Keratinocyte (primary cell): ENCODE measurements around the gene PTGES. TPM values are rescaled to one million over a fixed set of nuclear protein-coding genes. Genes with fewer than 3 reads are reported as not detected.

Experiments
- DNase-seq: peaks from one replicate; pipeline ENCODE4 v3.0.0-alpha.2; 2011; ENCODE audit warnings: low read depth, missing footprints, low spot score
- FAIRE-seq: peaks from 2 replicates; lab custom pipeline; 2011; peaks lifted over from hg19 to GRCh38; lab: Jason Lieb, UNC
- H2AFZ ChIP-seq: 2 replicates; pipeline ENCODE4 v1.6.0; 2012; ENCODE audit warnings: low read length, control low read depth, inconsistent platforms; ENCODE audit not compliant: control insufficient read depth
- H3K27ac ChIP-seq: 2 replicates; pipeline ENCODE4 v1.5.1; 2011; ENCODE audit warnings: low read length; ENCODE audit not compliant: control insufficient read depth, insufficient read depth
- H3K27me3 ChIP-seq: 3 replicates; pipeline ENCODE4 v1.6.0; 2011; ENCODE audit warnings: low read length; ENCODE audit not compliant: control insufficient read depth, insufficient read depth; ENCODE audit errors: extremely low read depth
- H3K36me3 ChIP-seq, 2 experiments: 2 replicates in 1 of 2; 3 replicates in 1 of 2; pipeline ENCODE4 v1.5.1; 2011; ENCODE audit warnings: low read length in 2 of 2, mild to moderate bottlenecking in 1 of 2; ENCODE audit not compliant: control insufficient read depth in 2 of 2, insufficient read depth in 2 of 2; ENCODE audit errors: extremely low read depth in 1 of 2
- H3K4me1 ChIP-seq: 3 replicates; pipeline ENCODE4 v1.5.1; 2011; ENCODE audit warnings: low read length; ENCODE audit not compliant: control insufficient read depth, insufficient read depth; ENCODE audit errors: extremely low read depth
- H3K4me2 ChIP-seq: 3 replicates; pipeline ENCODE4 v1.6.0; 2011; ENCODE audit warnings: low read depth, low read length; ENCODE audit not compliant: control insufficient read depth, insufficient read depth; ENCODE audit errors: extremely low read depth
- H3K4me3 ChIP-seq, 3 experiments: fragments of 200-600 bp in 1 of 3; sonication (generic) in 1 of 3; 2 replicates in 2 of 3; 3 replicates in 1 of 3; pipeline ENCODE4 v1.5.1; 2011 to 2016; ENCODE audit warnings: low read length in 3 of 3, mild to moderate bottlenecking in 3 of 3, control low read depth in 2 of 3, inconsistent platforms in 1 of 3, low read depth in 1 of 3, mixed read lengths in 1 of 3, mixed run types in 1 of 3, moderate library complexity in 1 of 3; ENCODE audit not compliant: control insufficient read depth in 2 of 3, insufficient read depth in 2 of 3; ENCODE audit errors: extremely low read depth in 1 of 3
- H3K79me2 ChIP-seq: 2 replicates; pipeline ENCODE4 v1.6.0; 2012; ENCODE audit warnings: low read length; ENCODE audit not compliant: control insufficient read depth, insufficient read depth
- H3K9ac ChIP-seq: 3 replicates; pipeline ENCODE4 v1.6.0; 2011; ENCODE audit warnings: low read length; ENCODE audit not compliant: control insufficient read depth, insufficient read depth; ENCODE audit errors: extremely low read depth
- H3K9me1 ChIP-seq: 3 replicates; pipeline ENCODE4 v1.6.0; 2011; ENCODE audit warnings: low read length; ENCODE audit not compliant: control insufficient read depth, insufficient read depth; ENCODE audit errors: extremely low read depth
- H3K9me3 ChIP-seq: 2 replicates; pipeline ENCODE4 v1.5.1; 2012; ENCODE audit warnings: low read depth, low read length; ENCODE audit not compliant: control insufficient read depth
- H4K20me1 ChIP-seq: 3 replicates; pipeline ENCODE4 v1.6.0; 2011; ENCODE audit warnings: low read length; ENCODE audit not compliant: control insufficient read depth, insufficient read depth; ENCODE audit errors: extremely low read depth
- CTCF ChIP-seq, 3 experiments: IDR thresholded peaks in 1 of 3; conservative IDR thresholded peaks in 1 of 3; optimal IDR thresholded peaks in 1 of 3; 2 replicates in 2 of 3; 3 replicates in 1 of 3; pipeline versions ENCODE3 to v1.5.1; 2011; ENCODE audit warnings: low read length in 3 of 3, mild to moderate bottlenecking in 3 of 3, moderate library complexity in 2 of 3, control low read depth in 1 of 3, inconsistent platforms in 1 of 3; ENCODE audit not compliant: insufficient read depth in 2 of 3; ENCODE audit errors: extremely low read depth in 1 of 3
- EZH2 ChIP-seq: IDR thresholded peaks from one replicate; pipeline ENCODE4 v1.6.1; 2012; ENCODE audit warnings: inconsistent platforms, mild to moderate bottlenecking, low read length, moderate library complexity
- dilution Hi-C: fragments of 300-500 bp; cut with MboI; formaldehyde crosslinking; loops from one replicate; pipeline ENCODE4 v1.7.0; 2020; ENCODE audit warnings: low sequenced_read_pairs; ENCODE audit not compliant: extremely low pct_ligation_motif_present
- polyA plus RNA-seq, 5 experiments: library from polyadenylated mRNA; depleted of rRNA in 3 of 5; stranded (reverse) in 3 of 5; stranded (forward) in 1 of 5; unstranded in 1 of 5; fragments of >200 nt; gene quantifications; 1 replicate in 1 of 5; 2 replicates in 3 of 5; 3 replicates in 1 of 5; pipeline versions ENCODE4 v1.2.1 to v1.2.3, GENCODE V29; 2011 to 2012; ENCODE audit warnings: missing spikeins in 2 of 5, low read depth in 1 of 5, low replicate concordance in 1 of 5

PTGES gene
- polyA plus RNA-seq, 1 donor (not counting 4 experiments of a cell fraction or from before 2014, with no cell fraction given), result 19.7 TPM

GRCh38 chr9:129735546-129735945 is 17.3 kb downstream of the PTGES start:
- no peak for FAIRE-seq

GRCh38 chr9:129733632-129733953 is 19.2 kb downstream of the PTGES start:
- no peaks in the 10 kb centered on the region for H3K27me3 ChIP-seq
- DNase-seq (no peak), FAIRE-seq (no peak)
- no peaks in the 10 kb centered on the region for H3K36me3 ChIP-seq
- H3K79me2 ChIP-seq, result no peaks in the 10 kb centered on the region
- TF ChIP-seq EZH2 (no peak), CTCF (optimal IDR thresholded peaks at IDR 0.05 in 1 of 3, IDR thresholded peaks at IDR 0.05 in 1 of 3, conservative IDR thresholded peaks at IDR 0.05 in 1 of 3; ENCODE audit: extremely low read depth in 1 of 3, insufficient read depth in 2 of 3, low read length in 3 of 3) (no peak)
- H3K9me1 ChIP-seq, result no peaks in the 10 kb centered on the region
- H4K20me1 ChIP-seq, result no peaks in the 10 kb centered on the region
- H3K27ac ChIP-seq, result no peak overlapping the region
- dilution Hi-C loops, result no loop called here
- H3K4me3 ChIP-seq, result no peak overlapping the region
- H2AFZ ChIP-seq, result no peak overlapping the region
- H3K9ac ChIP-seq, result no peak overlapping the region
- H3K9me3 ChIP-seq, result no peaks in the 10 kb centered on the region
- peaks cover 8% of the 10 kb centered on the region for H3K4me1 ChIP-seq
- no peak overlapping the region for H3K4me2 ChIP-seq

More at GRCh38 chr9:129735546-129735945, 17.3 kb downstream of the PTGES start:
- H3K27ac ChIP-seq, result no peak overlapping the region
- H3K36me3 ChIP-seq, result peaks cover 0 to 3% of the 10 kb centered on the region in 2 experiments
- H3K27me3 ChIP-seq, result no peaks in the 10 kb centered on the region
- no peak overlapping the region for H2AFZ ChIP-seq
- no peaks in the 10 kb centered on the region for H3K9me1 ChIP-seq
- no peak overlapping the region for H3K9ac ChIP-seq
- TF ChIP-seq EZH2 (no peak), CTCF (optimal IDR thresholded peaks at IDR 0.05 in 1 of 3, IDR thresholded peaks at IDR 0.05 in 1 of 3, conservative IDR thresholded peaks at IDR 0.05 in 1 of 3; ENCODE audit: extremely low read depth in 1 of 3, insufficient read depth in 2 of 3, low read length in 3 of 3) (no peak)
- no peaks in the 10 kb centered on the region for H3K9me3 ChIP-seq
- H4K20me1 ChIP-seq, result no peaks in the 10 kb centered on the region
- no peak overlapping the region for H3K4me3 ChIP-seq
- H3K4me1 ChIP-seq, result peaks cover 8% of the 10 kb centered on the region
- no peak overlapping the region for H3K4me2 ChIP-seq
- dilution Hi-C loops, result no loop called here
- DNase-seq, result no peak
- no peaks in the 10 kb centered on the region for H3K79me2 ChIP-seq
